K562 (cell line): Measurements from ENCODE around the gene LRRC3. TPM values are rescaled to one million over a fixed set of nuclear protein-coding genes. Genes with fewer than 3 reads are reported as not detected.
A peak's percentile ranks its signal among the peaks of the same experiment; 100 is the strongest.

ENCODE experiments used
- CBX8 ChIP-seq: fragments of 200-600 bp; sonication (generic); IDR thresholded peaks from 2 replicates; pipeline ENCODE4 v1.6.1; 2012; ENCODE audit warnings: borderline replicate concordance, mixed run types, low read depth, mild to moderate bottlenecking, moderate library complexity, mixed read lengths, low read length, control low read depth, inconsistent platforms; ENCODE audit not compliant: poor library complexity, severe bottlenecking; ENCODE audit errors: extremely low read depth
- CEBPG ChIP-seq, 3 experiments: fragments of 200-800 bp in 1 of 3; sonication (Bioruptor generic) in 1 of 3; sonication (generic) in 1 of 3; formaldehyde crosslinking in 1 of 3; IDR thresholded peaks in 2 of 3; conservative IDR thresholded peaks in 1 of 3; 2 replicates each; pipeline versions ENCODE4 v1.6.1 to v1.8.0; 2016 to 2022; ENCODE audit warnings: missing compliant biosample characterization in 2 of 3, missing genetic modification characterization in 2 of 3, mild to moderate bottlenecking in 1 of 3, missing genetic modification reagents in 1 of 3
- CLOCK ChIP-seq: fragments of 250-450 bp; sonication (Bioruptor Pico); IDR thresholded peaks from 2 replicates; pipeline ENCODE4 v1.4.0; 2020; ENCODE audit warnings: mild to moderate bottlenecking, moderate library complexity, borderline replicate concordance
- E2F1 ChIP-seq: sonication (generic); formaldehyde crosslinking; IDR thresholded peaks from 2 replicates; pipeline ENCODE4 v1.8.1; 2023; ENCODE audit warnings: mild to moderate bottlenecking, missing genetic modification reagents, moderate library complexity
- FOXK1 ChIP-seq: sonication (generic); formaldehyde crosslinking; IDR thresholded peaks from 2 replicates; pipeline ENCODE4 v1.8.0; 2022; ENCODE audit warnings: missing genetic modification reagents, mild to moderate bottlenecking, borderline replicate concordance
- HMG20B ChIP-seq: fragments of 250-450 bp; sonication (Bioruptor Pico); IDR thresholded peaks from 2 replicates; pipeline ENCODE4 v1.5.0; 2021; ENCODE audit warnings: mild to moderate bottlenecking
- IRF1 ChIP-seq: sonication (generic); formaldehyde crosslinking; IDR thresholded peaks from 2 replicates; pipeline ENCODE4 v1.8.0; 2022; ENCODE audit warnings: missing genetic modification reagents, mild to moderate bottlenecking, borderline replicate concordance
- RBM14 ChIP-seq: fragments of 200-400 bp; formaldehyde crosslinking; IDR thresholded peaks from 2 replicates; pipeline ENCODE4 v1.6.1; 2018; ENCODE audit warnings: low read depth, mild to moderate bottlenecking, low read length, moderate library complexity, borderline replicate concordance; ENCODE audit not compliant: insufficient read depth
- RBM39 ChIP-seq: fragments of 200-400 bp; formaldehyde crosslinking; optimal IDR thresholded peaks from 2 replicates; pipeline ENCODE3; 2018; ENCODE audit warnings: low read depth, low read length
- SIRT6 ChIP-seq: IDR thresholded peaks from one replicate; pipeline ENCODE4 v1.6.1; 2012; ENCODE audit warnings: low read depth, mild to moderate bottlenecking, control low read depth, inconsistent platforms, low read length, moderate library complexity
- SP1 ChIP-seq: sonication (generic); formaldehyde crosslinking; IDR thresholded peaks from 2 replicates; pipeline ENCODE4 v1.8.1; 2022; ENCODE audit warnings: mild to moderate bottlenecking, missing genetic modification reagents
- STAG1 ChIP-seq: sonication (generic); formaldehyde crosslinking; IDR thresholded peaks from 2 replicates; pipeline ENCODE4 v1.5.0; 2020; ENCODE audit warnings: missing genetic modification reagents, borderline replicate concordance
- TFE3 ChIP-seq: fragments of 450-650 bp; formaldehyde crosslinking; IDR thresholded peaks from 2 replicates; pipeline ENCODE4 v1.4.0; 2020; ENCODE audit warnings: mild to moderate bottlenecking, mixed read lengths
- ZBTB2 ChIP-seq: fragments of 450-650 bp; IDR thresholded peaks from 2 replicates; pipeline ENCODE4 v1.6.1; 2016; ENCODE audit warnings: antibody characterized with exemption
- ZNF639 ChIP-seq, 2 experiments: fragments of 200-800 bp in 1 of 2; sonication (Bioruptor generic) in 1 of 2; sonication (generic) in 1 of 2; formaldehyde crosslinking in 1 of 2; IDR thresholded peaks in 1 of 2; conservative IDR thresholded peaks in 1 of 2; 2 replicates each; pipeline versions ENCODE4 v1.5.0 to v1.6.1; 2016 to 2020; ENCODE audit warnings: missing compliant biosample characterization in 1 of 2, missing genetic modification characterization in 1 of 2, missing genetic modification reagents in 1 of 2
- ZNF668 ChIP-seq: fragments of 250-450 bp; sonication (Bioruptor Pico); IDR thresholded peaks from 2 replicates; pipeline ENCODE4 v1.8.0; 2022; ENCODE audit warnings: mild to moderate bottlenecking, inconsistent platforms
- polyA plus RNA-seq, 8 experiments: library from polyadenylated mRNA; depleted of rRNA in 4 of 8; stranded (reverse) in 5 of 8; unstranded in 3 of 8; fragments of >200 nt; fragmentation: Nextera tagmentation in 2 of 8; fragmentation: Illumina TruSeq in 1 of 8; extraction: Ambion mirVana in 2 of 8; extraction: Trizol in 1 of 8; gene quantifications; 2 replicates each; pipeline versions ENCODE4 v1.2.1 to v1.2.3, GENCODE V29; 2011 to 2014; ENCODE audit warnings: inconsistent platforms in 1 of 8, missing spikeins in 1 of 8
- total RNA-seq, 7 experiments: library from RNA; depleted of rRNA in 6 of 7; stranded (reverse); fragments of >200 nt in 6 of 7; fragmentation: Illumina TruSeq in 2 of 7; extraction: Trizol in 2 of 7; gene quantifications; 2 replicates each; pipeline versions ENCODE4 v1.2.1 to v1.2.3, GENCODE V29; 2011 to 2021; ENCODE audit warnings: low replicate concordance in 1 of 7

The LRRC3 gene
- total and polyA plus RNA-seq, 9 of the 15 experiments (the other 6 are each of a cell fraction or from before 2014, with no cell fraction given): 0.04 TPM; not detected in 7

GRCh38 chr21:44497703-44498126 lies 42.4 kb downstream of the LRRC3 start (continued):
- TF ChIP-seq STAG1 (no peak), TFE3 (CRISPR knock-in tag) (peak; percentile 83), SP1 (CRISPR knock-in tag) (no peak), ZNF668 (CRISPR knock-in tag) (no peak), FOXK1 (CRISPR knock-in tag) (no peak), RBM39 (no peak), SIRT6 (no peak), CEBPG (CRISPR knock-in tag; IDR thresholded peaks at IDR 0.05) (no peak), CEBPG (tag; conservative IDR thresholded peaks at IDR 0.05 in 1 of 2, IDR thresholded peaks at IDR 0.05 in 1 of 2) (0 out of 4 replicates have a peak, but pooled peaks of 1 of the 2 experiments have one; percentile 10), CLOCK (CRISPR knock-in tag) (no peak), IRF1 (no peak), E2F1 (CRISPR knock-in tag) (no peak), ZBTB2 (no peak), RBM14 (no peak), HMG20B (no peak), ZNF639 (CRISPR knock-in tag; conservative IDR thresholded peaks at IDR 0.05 in 1 of 2, IDR thresholded peaks at IDR 0.05 in 1 of 2) (no peak), CBX8 (no peak)
